HEK293T (cell line): Measurements from ENCODE around the gene ANKFN1.

Experiments
- ARNT ChIP-seq: fragments of 450-650 bp; IDR thresholded peaks from 2 replicates; pipeline ENCODE4 v1.6.1; 2017; ENCODE audit warnings: mild to moderate bottlenecking
- FOXA1 ChIP-seq: fragments of 450-650 bp; IDR thresholded peaks from 2 replicates; pipeline ENCODE4 v1.6.1; 2016; ENCODE audit warnings: mild to moderate bottlenecking
- FOXM1 ChIP-seq: fragments of 450-650 bp; IDR thresholded peaks from 2 replicates; pipeline ENCODE4 v1.6.1; 2017; ENCODE audit warnings: mild to moderate bottlenecking, borderline replicate concordance
- NFRKB ChIP-seq: fragments of 450-650 bp; IDR thresholded peaks from 2 replicates; pipeline ENCODE4 v1.6.1; 2016; ENCODE audit warnings: mild to moderate bottlenecking, moderate library complexity
- SUZ12 ChIP-seq: fragments of 450-650 bp; IDR thresholded peaks from 2 replicates; pipeline ENCODE4 v1.6.1; 2016; ENCODE audit warnings: mild to moderate bottlenecking
- TARDBP ChIP-seq: fragments of 450-650 bp; IDR thresholded peaks from 2 replicates; pipeline ENCODE4 v1.6.1; 2016

DNA sequence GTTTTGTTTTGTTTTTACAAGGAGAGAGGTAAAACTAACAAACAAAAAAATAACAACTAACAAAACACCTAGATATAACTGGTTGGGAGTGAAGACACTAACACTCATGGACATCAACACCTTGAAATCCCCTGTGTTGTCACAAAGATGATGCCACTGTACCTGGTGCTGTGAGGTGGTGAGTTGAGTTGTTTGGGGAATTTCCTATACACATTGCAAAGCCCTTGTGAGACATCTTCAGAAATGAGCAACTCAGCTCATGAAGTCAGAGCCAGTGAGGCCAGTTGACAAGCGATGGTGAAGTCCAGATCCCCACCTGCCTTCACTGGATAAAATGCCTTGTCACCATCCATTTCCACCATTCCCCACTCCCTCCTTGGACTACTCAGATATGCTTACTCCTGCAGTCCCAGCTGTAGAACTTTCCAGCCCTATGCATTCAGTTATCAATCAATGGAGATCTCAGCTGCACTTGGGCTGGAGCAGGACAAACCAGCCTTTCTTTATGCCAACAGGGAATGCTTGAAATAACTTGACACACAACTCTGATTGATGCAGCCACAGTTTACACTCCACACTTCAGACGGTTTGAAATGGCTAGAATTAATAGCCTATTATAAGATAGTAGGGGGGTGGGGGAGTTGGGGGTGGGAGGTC is 22.2 kb downstream of the ANKFN1 start:
- TF ChIP-seq SUZ12 (no peak), TARDBP (no peak), NFRKB (no peak), FOXA1 (no peak), ARNT (no peak), FOXM1 (no peak)
